ENCODE results near the gene COL12A1. TPM values are rescaled to one million over a fixed set of nuclear protein-coding genes. Genes with fewer than 3 reads are reported as not detected.
A peak's percentile ranks its signal among the peaks of the same experiment; 100 is the strongest.

Gene COL12A1
- total RNA-seq, 4 donors from 2014 or later, result 10.9 to 65.9 (median 57.1) TPM

DNA sequence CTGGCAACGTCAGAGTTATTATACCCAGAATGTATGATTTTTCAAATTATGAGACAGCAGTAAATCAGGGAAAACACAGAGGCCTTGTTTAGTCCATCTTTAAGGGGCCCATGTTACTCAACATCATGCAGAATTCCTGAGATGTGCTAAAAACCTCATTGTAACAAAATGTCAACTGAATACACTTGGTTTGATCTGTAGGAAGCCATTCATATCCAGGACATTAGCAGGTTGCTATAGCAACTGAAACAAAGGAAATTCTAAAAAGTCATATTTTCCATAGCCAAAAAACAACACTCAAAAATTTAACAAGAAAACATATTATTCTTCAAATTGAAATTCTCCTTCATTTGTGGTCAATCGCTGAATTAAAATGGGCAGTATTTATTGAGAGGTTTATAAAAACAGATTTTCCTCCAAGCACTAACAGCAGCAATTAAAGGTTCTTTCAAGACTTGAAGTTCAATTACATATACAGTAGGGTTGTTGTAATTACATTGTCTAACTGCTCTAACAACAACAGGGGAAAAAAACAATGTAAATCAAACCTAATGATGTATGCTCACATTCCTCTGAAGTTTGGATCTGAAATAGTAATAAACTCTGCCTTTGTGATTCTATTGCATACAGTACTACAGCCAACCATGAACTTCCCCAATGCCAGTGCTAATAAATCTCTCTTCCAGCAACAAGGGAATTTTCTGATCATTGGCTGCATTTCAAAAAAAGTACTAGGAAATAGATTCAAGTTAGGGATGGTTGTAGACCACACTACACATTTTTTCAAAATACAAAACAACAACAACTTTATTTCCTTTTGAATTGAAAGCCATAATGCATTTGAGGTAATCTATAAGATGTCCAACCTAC lies 34.9 kb downstream of the COL12A1 start:
- peak overlapping the region in 1 of 4 donors; percentile 21 for H3K27ac ChIP-seq
- DNase-seq, result no peak
- no peak for TF ChIP-seq POLR2A (IDR thresholded peaks at IDR 0.05)
- TF ChIP-seq CTCF (IDR thresholded peaks at IDR 0.05), result no peak
- H3K4me1 ChIP-seq, result no peaks in the 10 kb centered on the region
- H3K36me3 ChIP-seq, result no peaks in the 10 kb centered on the region
- H3K27me3 ChIP-seq, result no peaks in the 10 kb centered on the region
- no peaks in the 10 kb centered on the region for H3K9me3 ChIP-seq
- H3K4me3 ChIP-seq, result no peak overlapping the region

DNA sequence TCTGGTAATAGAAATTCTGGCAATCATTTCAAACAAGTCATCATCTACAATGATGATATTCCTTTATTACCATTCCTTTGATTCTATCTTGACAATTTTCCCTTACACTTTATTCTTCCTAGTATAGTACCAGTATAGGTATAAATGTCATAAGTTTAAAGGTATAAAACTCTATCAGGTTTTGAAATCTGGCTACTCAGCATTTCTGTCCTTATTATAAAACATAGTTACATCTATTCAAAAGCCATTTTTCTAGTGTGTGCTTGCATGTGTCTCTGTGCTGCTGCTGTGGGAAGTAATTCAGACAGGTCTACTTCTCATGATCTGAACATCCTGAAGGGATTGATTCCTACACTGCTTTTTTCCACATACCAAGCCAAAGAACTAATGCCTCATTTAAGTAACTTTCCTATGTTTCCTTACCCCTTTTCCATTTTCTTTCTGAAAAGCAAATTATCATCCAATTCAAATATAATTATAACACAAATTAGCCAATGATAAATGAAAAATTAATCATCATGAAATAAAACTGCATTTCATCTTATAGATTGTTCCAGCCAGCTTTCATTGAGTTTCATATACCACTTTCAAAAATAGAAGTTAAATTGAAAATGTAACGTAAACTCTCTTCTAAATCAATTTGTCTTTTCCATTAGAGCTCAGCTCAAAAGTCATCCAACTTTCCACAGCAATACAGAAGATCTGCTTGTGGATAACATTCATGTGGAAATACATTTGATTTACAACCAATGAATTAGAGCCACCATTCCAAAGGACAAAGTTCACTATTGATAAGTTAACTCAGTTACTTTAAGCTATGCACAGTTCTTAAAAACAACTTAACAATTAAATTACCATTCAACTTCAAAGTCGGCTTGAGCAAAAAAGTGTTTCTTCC lies 35.9 kb downstream of the COL12A1 start:
- Histone ChIP-seq H3K4me1 (no peaks in the 10 kb centered on the region), H3K27me3 (no peaks in the 10 kb centered on the region), H3K4me3 (no peak overlapping the region), H3K36me3 (no peaks in the 10 kb centered on the region), H3K27ac (no peak overlapping the region), H3K9me3 (no peaks in the 10 kb centered on the region)
- DNase-seq, result no peak
- TF ChIP-seq POLR2A (IDR thresholded peaks at IDR 0.05), result no peak
- no peak for TF ChIP-seq CTCF (IDR thresholded peaks at IDR 0.05)

GRCh38 chr6:75167851-75168250 lies 38.0 kb downstream of the COL12A1 start:
- Histone ChIP-seq H3K27me3 (no peaks in the 10 kb centered on the region), H3K4me1 (no peaks in the 10 kb centered on the region), H3K9me3 (no peaks in the 10 kb centered on the region), H3K36me3 (no peaks in the 10 kb centered on the region), H3K27ac (no peak overlapping the region), H3K4me3 (no peak overlapping the region)
- TF ChIP-seq POLR2A (IDR thresholded peaks at IDR 0.05), result no peak
- no peak for TF ChIP-seq CTCF (IDR thresholded peaks at IDR 0.05)
- DNase-seq, result no peak

GRCh38 chr6:75167325-75167724 lies 38.5 kb downstream of the COL12A1 start:
- no peak for DNase-seq
- no peaks in the 10 kb centered on the region for H3K27me3 ChIP-seq
- no peaks in the 10 kb centered on the region for H3K9me3 ChIP-seq
- H3K4me1 ChIP-seq, result no peaks in the 10 kb centered on the region
- H3K27ac ChIP-seq, result no peak overlapping the region
- H3K36me3 ChIP-seq, result no peaks in the 10 kb centered on the region
- H3K4me3 ChIP-seq, result no peak overlapping the region
- no peak for TF ChIP-seq POLR2A (IDR thresholded peaks at IDR 0.05)
- no peak for TF ChIP-seq CTCF (IDR thresholded peaks at IDR 0.05)

GRCh38 chr6:75166773-75167172 lies 39.1 kb downstream of the COL12A1 start:
- Histone ChIP-seq H3K4me3 (no peak overlapping the region), H3K4me1 (no peaks in the 10 kb centered on the region), H3K27ac (no peak overlapping the region), H3K27me3 (no peaks in the 10 kb centered on the region), H3K36me3 (no peaks in the 10 kb centered on the region), H3K9me3 (no peaks in the 10 kb centered on the region)
- TF ChIP-seq POLR2A (IDR thresholded peaks at IDR 0.05), result no peak
- TF ChIP-seq CTCF (IDR thresholded peaks at IDR 0.05), result no peak
- DNase-seq, result no peak

All from Peyer's patch (tissue), 4 donors.